Neutrophil (primary cell): ENCODE results near the gene CPM.
"Not testable (repeated sequence)": the region's sequence is repeated elsewhere in the genome, so short reads cannot be mapped to it uniquely, and the experiment has no call there.

Experiments used
- H3K27ac ChIP-seq: fragments of 200-600 bp; sonication (generic); 2 replicates; pipeline ENCODE4 v1.5.1; 2016; ENCODE audit warnings: mild to moderate bottlenecking, moderate library complexity
- H3K27me3 ChIP-seq: fragments of 200-600 bp; sonication (generic); 2 replicates; pipeline ENCODE4 v1.6.0; 2016; ENCODE audit warnings: mild to moderate bottlenecking
- H3K36me3 ChIP-seq: fragments of 200-600 bp; sonication (generic); 2 replicates; pipeline ENCODE4 v1.5.1; 2017
- H3K4me1 ChIP-seq, 2 experiments: fragments of 200-600 bp in 1 of 2; sonication (generic) in 1 of 2; 1 replicate in 1 of 2; 2 replicates in 1 of 2; pipeline versions ENCODE4 v1.5.1 to v1.6.1; 2013 to 2016; ENCODE audit warnings: low read depth in 1 of 2, low read length in 1 of 2, mild to moderate bottlenecking in 1 of 2, moderate library complexity in 1 of 2; ENCODE audit not compliant: control insufficient read depth in 1 of 2, insufficient read depth in 1 of 2
- H3K4me3 ChIP-seq, 2 experiments: fragments of 200-600 bp in 1 of 2; sonication (generic) in 1 of 2; 1 replicate in 1 of 2; 2 replicates in 1 of 2; pipeline ENCODE4 v1.5.1; 2013 to 2016; ENCODE audit warnings: low read depth in 1 of 2, low read length in 1 of 2, mild to moderate bottlenecking in 1 of 2, moderate library complexity in 1 of 2
- H3K9me3 ChIP-seq: fragments of 200-600 bp; sonication (generic); 2 replicates; pipeline ENCODE4 v1.5.1; 2016
- CTCF ChIP-seq: fragments of 200-600 bp; sonication (generic); IDR thresholded peaks from 2 replicates; pipeline ENCODE4 v1.5.1; 2016; ENCODE audit warnings: antibody characterized with exemption

CPM gene

GRCh38 chr12:68844318-68844745 lies 88.6 kb downstream of the CPM start:
- H3K36me3 ChIP-seq = peaks cover 66% of the 10 kb centered on the region
- TF ChIP-seq CTCF = no peak
- no peaks in the 10 kb centered on the region for H3K27me3 ChIP-seq
- no peak overlapping the region for H3K4me3 ChIP-seq
- H3K4me1 ChIP-seq = no peaks in the 10 kb centered on the region
- no peak overlapping the region for H3K27ac ChIP-seq
- H3K9me3 ChIP-seq = no peaks in the 10 kb centered on the region

- H3K36me3 ChIP-seq = peaks cover 79% of the 10 kb centered on the region
- H3K9me3 ChIP-seq = no peaks in the 10 kb centered on the region
- no peak overlapping the region for H3K4me3 ChIP-seq
- no peaks in the 10 kb centered on the region for H3K27me3 ChIP-seq
- no peak for TF ChIP-seq CTCF
- H3K27ac ChIP-seq = no peak overlapping the region
- H3K4me1 ChIP-seq = peaks cover 4% of the 10 kb centered on the region in 2 experiments
These were observed 90.0 kb downstream of the CPM start for GRCh38 chr12:68842784-68843567.

GRCh38 chr12:68842123-68842522 lies 90.8 kb downstream of the CPM start:
- Histone ChIP-seq H3K9me3 (no peaks in the 10 kb centered on the region), H3K4me3 (no peak overlapping the region), H3K4me1 (peaks cover 7 to 8% of the 10 kb centered on the region in 2 experiments), H3K36me3 (peaks cover 88% of the 10 kb centered on the region), H3K27ac (no peak overlapping the region), H3K27me3 (no peaks in the 10 kb centered on the region)
- no peak for TF ChIP-seq CTCF

GRCh38 chr12:68841717-68842116 lies 91.3 kb downstream of the CPM start:
- H3K4me1 ChIP-seq = peaks cover 7 to 8% of the 10 kb centered on the region in 2 experiments
- peaks cover 91% of the 10 kb centered on the region for H3K36me3 ChIP-seq
- H3K27me3 ChIP-seq = no peaks in the 10 kb centered on the region
- H3K9me3 ChIP-seq = no peaks in the 10 kb centered on the region
- no peak overlapping the region for H3K27ac ChIP-seq
- no peak for TF ChIP-seq CTCF
- H3K4me3 ChIP-seq = no peak overlapping the region

- H3K4me3 ChIP-seq, H3K9me3 ChIP-seq, H3K4me1 ChIP-seq, H3K27me3 ChIP-seq, H3K27ac ChIP-seq: not testable (repeated sequence)
- peaks cover 95% of the 10 kb centered on the region for H3K36me3 ChIP-seq
These were observed 91.8 kb downstream of the CPM start for GRCh38 chr12:68841175-68841574.
